GM19351 (cell line): Measurements from ENCODE around the gene CBR3.
"Not testable (repeated sequence)": the region's sequence is repeated elsewhere in the genome, so short reads cannot be mapped to it uniquely, and the experiment has no call there.

ENCODE experiments used
- ATAC-seq: cut with Tn5 transposase; IDR thresholded peaks from one replicate; pipeline ENCODE4 v1.9.1; 2021; ENCODE audit warnings: mild to moderate bottlenecking, moderate library complexity; ENCODE audit not compliant: unreplicated experiment

CBR3 gene

DNA sequence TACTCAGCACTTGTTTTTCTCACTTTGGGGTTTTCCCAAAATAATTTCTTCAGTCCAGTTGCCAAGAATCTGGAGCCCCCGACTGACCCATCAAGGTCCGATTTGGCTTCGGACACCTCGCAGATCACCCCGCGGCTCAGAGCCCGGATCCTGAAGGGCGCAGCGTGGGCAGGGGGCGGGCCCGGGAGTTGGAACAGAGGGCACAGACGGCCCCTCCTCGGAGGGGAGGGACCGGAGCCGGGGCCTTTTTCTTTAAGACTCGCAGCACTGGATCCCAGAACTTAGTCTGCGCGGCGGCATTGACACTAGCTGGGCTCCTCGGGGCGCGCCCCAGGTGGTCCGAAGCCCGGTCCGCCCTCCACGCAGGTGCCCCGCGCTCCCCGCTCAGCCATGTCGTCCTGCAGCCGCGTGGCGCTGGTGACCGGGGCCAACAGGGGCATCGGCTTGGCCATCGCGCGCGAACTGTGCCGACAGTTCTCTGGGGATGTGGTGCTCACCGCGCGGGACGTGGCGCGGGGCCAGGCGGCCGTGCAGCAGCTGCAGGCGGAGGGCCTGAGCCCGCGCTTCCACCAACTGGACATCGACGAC lies at the start of gene CBR3:
CBR3 (plus strand) TSS at position 277 of the 588 bp plus-strand sequence; CDS start at position 391, 114 bp downstream.
- ATAC-seq: no peak

- no peak for ATAC-seq
These were observed 47.3 kb upstream of the CBR3 start for GRCh38 chr21:36087362-36088138.

DNA sequence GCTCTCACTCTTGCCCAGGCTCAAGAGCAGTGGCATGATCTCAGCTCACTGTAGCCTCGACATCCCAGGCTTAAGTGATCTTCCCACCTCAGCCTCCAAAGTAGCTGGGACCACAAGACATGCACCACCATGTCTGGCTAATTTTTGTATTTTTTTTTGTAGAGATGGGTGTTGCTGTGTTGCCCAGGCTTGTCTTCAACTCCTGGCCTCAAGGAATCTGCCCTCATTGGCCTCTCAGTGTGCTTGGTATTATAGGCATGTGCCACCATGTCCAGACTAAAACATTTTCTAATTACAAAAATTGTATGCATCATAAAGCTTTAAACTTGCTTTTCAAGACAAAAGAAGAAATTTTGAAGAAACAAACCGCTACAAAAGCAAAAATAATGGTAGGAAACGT lies 44.9 kb upstream of the CBR3 start:
- no peak for ATAC-seq

- no peak for ATAC-seq
These were observed 42.2 kb upstream of the CBR3 start for GRCh38 chr21:36092681-36093080.

- no peak for ATAC-seq
These were observed 41.4 kb upstream of the CBR3 start for GRCh38 chr21:36093512-36093911.

GRCh38 chr21:36096398-36097290 lies 38.2 kb upstream of the CBR3 start:
- ATAC-seq: no peak

DNA sequence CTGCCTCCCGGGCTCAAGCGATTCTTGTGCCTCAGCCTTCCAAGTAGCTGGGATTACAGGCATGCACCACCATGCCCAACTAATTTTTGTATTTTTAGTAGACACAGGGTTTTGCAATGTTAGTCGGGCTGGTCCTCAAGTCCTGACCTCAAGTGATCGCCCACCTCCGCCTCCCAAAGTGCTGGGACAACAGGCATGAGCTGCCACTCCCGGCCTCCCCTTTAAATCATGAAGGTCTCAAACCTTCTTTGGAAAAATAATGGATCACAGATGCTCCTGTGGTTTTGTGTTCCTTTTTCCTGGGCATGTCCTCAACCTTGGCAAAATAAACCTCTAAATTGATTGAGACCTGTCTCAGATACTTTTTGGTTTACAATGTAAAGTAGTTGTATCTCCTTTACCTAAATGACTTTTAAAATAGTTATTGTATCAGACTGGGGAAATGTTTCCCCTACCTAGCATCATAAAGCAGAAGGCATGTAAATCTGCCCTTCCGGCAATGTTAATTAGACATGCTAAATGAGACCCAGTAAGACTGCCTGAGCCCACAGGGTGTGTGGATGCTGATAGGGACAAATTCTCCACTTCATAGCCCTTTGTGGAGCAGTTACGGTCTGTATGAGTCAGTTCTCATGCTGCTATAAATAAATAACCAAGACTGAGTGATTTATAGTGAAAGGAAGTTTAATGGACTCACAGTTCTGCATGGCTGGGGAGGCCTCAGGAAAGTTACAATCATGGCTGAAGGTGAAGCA lies 37.3 kb upstream of the CBR3 start:
- ATAC-seq: no peak

- no peak for ATAC-seq
These were observed 36.7 kb upstream of the CBR3 start for GRCh38 chr21:36098182-36098532.

- ATAC-seq: no peak
These were observed 35.9 kb upstream of the CBR3 start for GRCh38 chr21:36099000-36099399.

DNA sequence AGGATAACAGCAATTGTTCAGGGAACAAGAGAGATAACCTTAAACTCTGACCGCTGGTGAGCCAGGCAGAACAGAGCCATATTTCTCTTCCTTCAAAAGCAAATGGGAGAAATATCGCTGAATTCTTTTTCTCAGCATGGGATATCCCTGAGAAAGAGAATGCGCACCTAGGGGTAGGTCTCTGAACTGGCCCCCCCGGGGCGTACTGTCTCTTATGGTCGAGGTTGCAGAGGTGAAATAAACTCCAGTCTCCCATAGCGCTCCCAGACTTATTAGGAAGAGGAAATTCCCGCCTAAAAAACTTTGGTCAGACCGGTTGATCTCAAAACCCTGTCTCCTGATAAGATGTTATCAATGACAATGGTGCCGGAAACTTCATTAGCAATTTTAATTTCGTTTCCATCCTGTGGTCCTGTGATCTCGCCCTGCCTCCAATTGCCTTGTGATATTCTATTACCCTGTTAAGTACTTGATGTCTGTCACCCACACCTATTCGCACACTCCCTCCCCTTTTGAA lies 35.1 kb upstream of the CBR3 start:
- not testable (repeated sequence) for ATAC-seq

DNA sequence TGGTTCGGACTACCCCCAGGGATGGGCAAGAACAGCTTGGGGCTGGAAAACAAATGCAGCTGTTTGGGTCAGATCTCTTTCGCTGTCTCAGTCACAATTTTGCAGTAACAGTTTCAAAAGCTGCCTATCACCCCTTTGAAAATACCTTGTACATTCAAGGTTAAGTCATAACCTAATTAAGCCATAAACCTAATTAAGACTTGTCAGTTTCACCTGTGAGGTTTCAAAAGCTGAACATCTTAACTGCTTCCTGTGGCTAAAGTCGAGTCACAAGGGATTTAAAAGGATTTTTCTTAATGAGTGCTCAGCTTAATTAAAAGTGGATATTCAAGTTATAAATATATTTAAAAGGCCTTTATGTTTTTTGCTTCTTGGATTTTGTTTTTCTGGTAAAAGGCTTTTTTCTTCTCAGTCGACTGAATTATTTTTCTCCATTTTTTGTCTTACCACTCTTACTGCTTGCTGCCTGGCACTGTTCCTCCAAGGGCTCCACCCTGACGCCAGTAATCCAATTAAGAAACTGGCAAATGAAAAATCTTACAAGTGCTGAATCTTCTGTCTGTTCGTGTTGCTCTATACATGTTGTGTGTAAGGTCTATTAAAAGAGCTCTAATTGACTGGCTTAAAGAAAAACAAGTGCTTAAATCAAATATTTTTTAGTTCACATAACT lies 33.8 kb upstream of the CBR3 start:
- ATAC-seq: no peak

- ATAC-seq: no peak
These were observed 31.4 kb upstream of the CBR3 start for GRCh38 chr21:36103434-36103833.

DNA sequence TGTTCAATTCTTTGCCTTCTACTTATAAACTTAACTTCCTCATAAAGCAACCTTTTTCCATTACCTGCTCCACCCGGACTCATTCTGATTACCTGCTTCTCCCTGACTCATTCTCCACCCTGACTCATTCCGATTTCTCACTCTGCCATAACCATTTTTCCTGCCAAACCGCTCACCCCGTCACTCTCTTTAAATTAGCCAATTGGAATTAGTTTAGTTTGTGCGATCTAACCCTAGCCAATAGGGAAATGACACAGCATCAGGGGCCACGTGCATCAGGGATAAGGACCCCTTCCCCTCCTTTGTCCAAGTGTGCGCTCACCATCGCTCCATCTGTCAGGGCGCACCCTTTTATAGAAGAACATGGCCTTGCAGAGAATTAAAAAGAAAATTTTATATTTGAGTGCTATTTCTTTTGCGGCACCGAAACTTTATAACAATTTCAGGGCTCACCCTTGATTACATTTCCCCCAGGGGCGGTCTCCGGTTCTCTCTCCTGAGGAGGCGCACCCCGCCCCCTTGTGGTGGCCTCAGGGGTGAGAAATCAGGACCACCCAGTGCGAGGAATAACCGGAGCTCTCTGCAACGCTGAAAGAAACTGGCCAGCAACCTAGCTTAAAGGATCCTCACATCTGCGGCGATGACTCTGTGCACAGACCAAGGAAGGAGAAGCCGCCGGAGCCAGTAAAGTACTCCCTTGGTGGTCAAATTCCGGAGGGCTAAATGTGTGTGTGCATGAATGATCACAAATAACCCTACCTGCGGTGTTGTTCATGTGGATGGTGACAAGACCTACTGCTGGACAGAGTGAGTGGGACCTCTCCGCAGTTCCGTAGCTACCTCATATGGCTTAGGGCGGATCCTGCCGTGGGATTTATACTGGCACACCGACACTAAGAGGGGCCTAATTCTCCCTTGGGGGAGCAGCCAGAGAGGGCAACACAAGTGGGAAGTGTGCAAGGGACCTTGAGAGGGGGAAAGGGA lies 30.3 kb upstream of the CBR3 start:
- ATAC-seq: no peak

- no peak for ATAC-seq
These were observed 29.5 kb upstream of the CBR3 start for GRCh38 chr21:36105327-36105842.

DNA sequence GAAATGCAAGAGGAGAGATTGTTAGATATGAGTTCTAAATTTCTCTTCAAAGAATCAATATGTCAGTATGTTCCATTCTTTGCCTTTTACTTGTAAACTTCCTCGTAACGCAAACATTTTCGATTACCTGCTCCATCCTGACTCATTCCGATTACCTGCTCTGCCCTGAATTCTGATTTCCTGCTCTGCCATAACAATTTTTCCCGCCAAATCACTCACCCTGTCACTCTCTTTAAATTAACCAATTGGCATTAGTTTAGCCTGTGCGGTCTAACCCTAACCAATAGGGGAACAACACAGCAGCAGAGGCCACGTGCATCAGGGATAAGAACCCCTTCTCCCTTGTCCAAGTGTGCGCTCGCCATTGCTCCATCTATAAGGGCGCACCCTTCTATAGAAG lies 25.0 kb upstream of the CBR3 start:
- ATAC-seq: no peak

GRCh38 chr21:36111238-36111637 lies 23.6 kb upstream of the CBR3 start:
- ATAC-seq: no peak

- ATAC-seq: no peak
These were observed 21.0 kb upstream of the CBR3 start for GRCh38 chr21:36113647-36114428.

DNA sequence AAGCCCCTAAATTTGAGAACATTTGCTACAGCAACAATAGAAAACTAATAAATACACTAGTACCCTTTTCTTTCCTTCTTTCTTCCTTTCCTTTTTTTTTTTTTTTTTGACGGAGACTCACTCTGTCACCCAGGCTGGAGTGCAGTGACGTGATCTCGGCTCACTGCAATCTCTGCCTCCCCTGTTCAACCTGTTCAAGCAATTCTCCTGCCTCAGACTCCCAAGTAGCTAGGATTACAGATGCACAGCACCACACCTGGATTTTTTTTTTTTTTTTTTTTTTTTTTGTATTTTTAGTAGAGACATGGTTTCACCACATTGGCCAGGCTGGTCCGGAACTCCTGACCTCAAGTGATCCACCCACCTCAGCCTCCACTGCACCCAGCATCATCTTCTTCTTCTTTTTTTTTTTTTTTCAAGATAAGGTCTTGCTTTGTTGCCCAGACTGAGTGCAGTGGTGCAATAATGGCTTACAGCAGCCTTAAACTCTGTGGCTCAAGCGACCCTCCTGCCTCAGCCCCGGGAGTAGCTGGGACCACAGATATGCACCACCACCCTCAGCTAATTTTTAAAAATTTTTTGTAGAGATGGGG lies 19.6 kb upstream of the CBR3 start:
- ATAC-seq: no peak
